GM12801 (cell line): Measurements from ENCODE around the gene CYFIP1.

Source experiments
- CTCF ChIP-seq: IDR thresholded peaks from one replicate; pipeline ENCODE4 v1.5.1; 2011; ENCODE audit warnings: control low read depth; ENCODE audit not compliant: insufficient read length; ENCODE audit errors: extremely low read depth

Gene CYFIP1

GRCh38 chr15:22952796-22953579 lies 27.2 kb downstream of the CYFIP1 start:
- no peak for TF ChIP-seq CTCF

- no peak for TF ChIP-seq CTCF
Observed at GRCh38 chr15:22951381-22952280, 28.5 kb downstream of the CYFIP1 start.

GRCh38 chr15:22951031-22951380 lies 29.2 kb downstream of the CYFIP1 start:
- TF ChIP-seq CTCF = no peak

GRCh38 chr15:22950256-22950990 lies 29.7 kb downstream of the CYFIP1 start:
- TF ChIP-seq CTCF = no peak

- TF ChIP-seq CTCF = no peak
Observed at GRCh38 chr15:22949074-22949547, 31.1 kb downstream of the CYFIP1 start.

GRCh38 chr15:22948056-22948455 lies 32.1 kb downstream of the CYFIP1 start:
- no peak for TF ChIP-seq CTCF
